Measurements from ENCODE around the gene ARL11.

Gene ARL11

GRCh38 chr13:49653478-49653877 is 25.2 kb downstream of the ARL11 start:
- no peak for DNase-seq (ENCODE audit: low read depth)
- TF ChIP-seq, protein P1, sequence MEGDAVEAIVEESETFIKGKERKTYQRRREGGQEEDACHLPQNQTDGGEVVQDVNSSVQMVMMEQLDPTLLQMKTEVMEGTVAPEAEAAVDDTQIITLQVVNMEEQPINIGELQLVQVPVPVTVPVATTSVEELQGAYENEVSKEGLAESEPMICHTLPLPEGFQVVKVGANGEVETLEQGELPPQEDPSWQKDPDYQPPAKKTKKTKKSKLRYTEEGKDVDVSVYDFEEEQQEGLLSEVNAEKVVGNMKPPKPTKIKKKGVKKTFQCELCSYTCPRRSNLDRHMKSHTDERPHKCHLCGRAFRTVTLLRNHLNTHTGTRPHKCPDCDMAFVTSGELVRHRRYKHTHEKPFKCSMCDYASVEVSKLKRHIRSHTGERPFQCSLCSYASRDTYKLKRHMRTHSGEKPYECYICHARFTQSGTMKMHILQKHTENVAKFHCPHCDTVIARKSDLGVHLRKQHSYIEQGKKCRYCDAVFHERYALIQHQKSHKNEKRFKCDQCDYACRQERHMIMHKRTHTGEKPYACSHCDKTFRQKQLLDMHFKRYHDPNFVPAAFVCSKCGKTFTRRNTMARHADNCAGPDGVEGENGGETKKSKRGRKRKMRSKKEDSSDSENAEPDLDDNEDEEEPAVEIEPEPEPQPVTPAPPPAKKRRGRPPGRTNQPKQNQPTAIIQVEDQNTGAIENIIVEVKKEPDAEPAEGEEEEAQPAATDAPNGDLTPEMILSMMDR (conservative IDR thresholded peaks at IDR 0.05; ENCODE audit: control insufficient read depth, insufficient read depth, low read depth, low read length), result no peak
- no peak overlapping the region for H3K4me3 ChIP-seq (ENCODE audit: control insufficient read depth, low read depth, low read length)

DNA sequence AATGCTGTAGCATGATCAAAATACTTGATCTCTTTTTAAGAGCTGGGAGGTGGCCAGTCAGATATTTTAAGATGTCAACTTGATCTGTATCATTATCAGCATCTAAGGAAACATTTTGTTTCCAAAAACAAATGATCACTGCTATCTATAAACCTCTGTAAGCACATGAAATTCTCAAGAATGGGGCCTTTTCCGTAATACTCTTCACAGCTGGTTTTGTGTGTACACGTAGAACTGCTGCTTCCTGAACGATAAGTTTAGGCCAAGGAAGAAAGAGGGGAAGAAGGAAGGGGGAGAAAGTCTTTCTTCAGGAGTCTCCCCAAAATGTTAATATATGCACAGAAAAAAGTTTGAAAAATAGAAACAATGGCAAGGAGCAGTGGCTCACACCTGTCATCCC is 25.7 kb downstream of the ARL11 start:
- TF ChIP-seq, protein P1 (conservative IDR thresholded peaks at IDR 0.05; ENCODE audit: control insufficient read depth, insufficient read depth, low read depth, low read length), result no peak
- no peak overlapping the region for H3K4me3 ChIP-seq (ENCODE audit: control insufficient read depth, low read depth, low read length)
- no peak for DNase-seq (ENCODE audit: low read depth)

GRCh38 chr13:49655906-49656305 is 27.6 kb downstream of the ARL11 start:
- TF ChIP-seq, protein P1 (conservative IDR thresholded peaks at IDR 0.05; ENCODE audit: control insufficient read depth, insufficient read depth, low read depth, low read length), result no peak
- DNase-seq (ENCODE audit: low read depth), result peak; percentile 53
- H3K4me3 ChIP-seq (ENCODE audit: control insufficient read depth, low read depth, low read length), result no peak overlapping the region

DNA sequence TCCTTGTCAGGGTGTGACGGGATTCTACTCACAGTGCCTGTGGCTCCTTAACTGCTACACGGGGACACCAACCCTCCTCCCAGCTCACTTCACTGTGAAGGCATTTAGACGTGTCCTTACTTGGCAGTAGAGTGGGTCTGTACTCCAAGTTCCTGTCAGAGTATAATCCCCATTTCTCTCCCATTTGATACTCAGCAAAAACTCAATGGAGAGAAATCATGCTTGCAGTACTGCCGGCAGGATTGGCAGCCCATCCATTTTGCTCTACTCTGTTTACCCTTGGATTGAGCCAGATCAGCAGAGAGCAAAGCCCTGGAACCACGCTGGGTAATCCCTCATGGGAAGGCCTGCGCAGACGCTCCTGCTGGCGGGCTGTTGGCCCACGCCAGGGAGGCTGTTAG is 28.9 kb downstream of the ARL11 start:
- DNase-seq (ENCODE audit: low read depth), result no peak
- TF ChIP-seq, protein P1 (conservative IDR thresholded peaks at IDR 0.05; ENCODE audit: control insufficient read depth, insufficient read depth, low read depth, low read length), result no peak
- H3K4me3 ChIP-seq (ENCODE audit: control insufficient read depth, low read depth, low read length), result no peak overlapping the region

DNA sequence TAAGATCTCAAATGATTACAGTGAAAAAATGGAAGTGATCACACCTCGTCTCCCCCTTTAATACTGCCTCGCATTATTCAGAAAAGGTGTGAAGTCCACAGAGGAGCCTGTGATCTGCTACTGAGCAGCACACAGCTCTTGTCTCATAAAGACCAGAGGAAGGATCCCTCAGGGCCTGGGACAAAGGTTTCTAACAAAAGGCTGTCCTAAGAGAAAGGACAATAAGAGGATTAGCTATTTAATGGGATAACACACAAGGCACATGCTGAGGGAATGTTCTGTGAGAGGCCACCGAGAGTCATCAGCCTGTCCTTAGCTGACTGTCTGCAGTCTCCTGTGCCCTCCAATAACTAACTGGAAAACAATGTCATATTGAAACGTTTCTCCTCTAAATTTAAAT is 36.3 kb downstream of the ARL11 start:
- TF ChIP-seq, protein P1 (conservative IDR thresholded peaks at IDR 0.05; ENCODE audit: control insufficient read depth, insufficient read depth, low read depth, low read length), result no peak
- H3K4me3 ChIP-seq (ENCODE audit: control insufficient read depth, low read depth, low read length), result no peak overlapping the region
- no peak for DNase-seq (ENCODE audit: low read depth)

- TF ChIP-seq, protein P1 (conservative IDR thresholded peaks at IDR 0.05; ENCODE audit: control insufficient read depth, insufficient read depth, low read depth, low read length), result no peak
- peak; percentile 45 for DNase-seq (ENCODE audit: low read depth)
- H3K4me3 ChIP-seq (ENCODE audit: control insufficient read depth, low read depth, low read length), result no peak overlapping the region
Measured at GRCh38 chr13:49667773-49668172, 39.5 kb downstream of the ARL11 start.

DNA sequence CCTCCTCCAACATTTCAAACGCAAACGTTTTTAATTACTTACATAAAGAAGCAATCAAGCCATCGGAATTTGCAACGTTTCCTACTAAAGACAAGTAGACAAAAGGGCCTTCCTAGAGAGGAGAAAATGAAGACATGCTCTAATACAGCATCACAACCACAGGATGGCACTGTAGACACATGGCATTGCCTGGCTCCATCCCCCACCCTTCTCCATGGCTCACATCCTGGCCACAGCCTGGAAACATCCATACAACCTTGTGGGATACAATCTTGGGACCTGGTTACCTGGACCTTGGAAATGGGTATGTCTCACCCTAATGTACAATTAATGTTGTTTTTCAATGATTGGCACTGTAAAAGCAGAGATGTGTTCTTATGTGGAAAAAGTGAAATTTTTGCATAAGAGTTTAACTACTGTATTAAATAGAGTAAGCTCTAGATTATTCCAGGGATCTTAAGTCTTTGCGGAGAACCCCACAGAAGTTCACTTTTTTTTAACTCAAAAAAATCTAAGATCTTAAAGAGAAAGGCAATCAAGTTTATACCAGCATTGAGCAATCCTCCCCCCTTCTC is 41.5 kb downstream of the ARL11 start:
- no peak overlapping the region for H3K4me3 ChIP-seq (ENCODE audit: control insufficient read depth, low read depth, low read length)
- TF ChIP-seq, protein P1 (conservative IDR thresholded peaks at IDR 0.05; ENCODE audit: control insufficient read depth, insufficient read depth, low read depth, low read length), result peak; percentile 88
- DNase-seq (ENCODE audit: low read depth), result peak; percentile 76

Data from fibroblast of mammary gland (primary cell).